ENCODE data around the gene GPBP1.
"Not testable (repeated sequence)": the region's sequence is repeated elsewhere in the genome, so short reads cannot be mapped to it uniquely, and the experiment has no call there.

GPBP1 gene

GRCh38 chr5:57177479-57178156 lies 3.8 kb downstream of the GPBP1 start:
- no peak for DNase-seq

- DNase-seq, result not testable (repeated sequence)
Measured at GRCh38 chr5:57178238-57178637, 4.4 kb downstream of the GPBP1 start.

- DNase-seq, result no peak
Measured at GRCh38 chr5:57179262-57180200, 5.7 kb downstream of the GPBP1 start.

GRCh38 chr5:57181154-57181553 lies 7.3 kb downstream of the GPBP1 start:
- no peak for DNase-seq

- DNase-seq, result no peak
Measured at GRCh38 chr5:57184322-57184721, 10.5 kb downstream of the GPBP1 start.

DNA sequence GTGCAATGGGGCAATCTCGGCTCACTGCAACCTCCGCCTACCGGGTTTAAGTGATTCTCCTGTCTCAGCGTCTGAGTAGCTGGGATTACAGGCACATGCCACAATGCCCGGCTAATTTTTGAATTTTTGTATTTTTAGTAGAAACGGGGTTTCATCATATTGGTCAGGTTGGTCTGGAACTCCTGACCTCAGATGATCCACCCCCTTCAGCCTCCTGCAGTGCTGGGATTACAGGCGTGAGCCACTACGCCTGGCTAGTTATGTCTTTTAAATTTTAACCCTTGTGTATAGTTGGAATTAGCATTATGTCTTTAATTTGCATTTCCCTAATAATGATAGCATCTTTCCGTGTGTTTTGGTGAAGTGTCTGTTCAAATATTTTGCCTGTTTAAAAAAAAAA lies 11.5 kb downstream of the GPBP1 start:
- no peak for DNase-seq

GRCh38 chr5:57186194-57186593 lies 12.3 kb downstream of the GPBP1 start:
- no peak for DNase-seq

DNA sequence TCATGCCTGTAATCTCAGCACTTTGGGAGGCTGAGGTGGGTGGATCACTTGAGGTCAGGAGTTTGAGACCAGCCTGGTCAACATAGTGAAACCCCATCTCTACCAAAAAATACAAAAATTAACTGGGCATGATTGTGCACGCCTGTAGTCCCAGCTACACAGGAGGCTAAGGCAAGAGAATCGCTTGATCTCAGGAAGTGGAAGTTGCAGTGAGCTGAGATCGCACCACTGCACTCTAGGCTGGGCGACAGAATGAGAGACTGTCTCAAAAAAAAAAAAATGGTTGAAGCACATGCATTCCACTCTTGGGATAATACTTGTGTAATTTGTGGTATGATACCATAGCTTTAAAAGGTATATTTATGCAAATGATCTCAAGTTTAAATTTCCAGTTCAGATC lies 14.1 kb downstream of the GPBP1 start:
- DNase-seq, result not testable (repeated sequence)

DNA sequence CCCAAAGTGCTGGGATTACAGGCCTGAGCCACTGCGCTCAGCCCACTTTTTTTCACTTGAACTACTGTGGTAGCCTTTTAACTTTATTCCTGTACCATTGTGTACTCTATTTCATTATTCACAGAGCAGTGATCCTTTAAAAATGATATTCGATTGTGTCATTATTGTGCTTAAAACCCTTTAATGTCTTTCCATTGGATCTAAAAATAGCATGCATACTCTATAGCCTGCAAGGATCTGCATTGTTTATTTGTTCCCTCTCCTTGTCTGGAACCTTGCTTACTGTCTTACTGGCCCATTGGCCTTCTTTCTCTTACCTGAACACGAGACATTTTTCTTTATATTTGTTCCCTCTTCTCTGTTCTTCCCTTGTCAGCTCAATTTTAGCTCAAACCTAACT lies 15.7 kb downstream of the GPBP1 start:
- no peak for DNase-seq

- DNase-seq, result no peak
Measured at GRCh38 chr5:57190593-57190992, 16.7 kb downstream of the GPBP1 start.

DNA sequence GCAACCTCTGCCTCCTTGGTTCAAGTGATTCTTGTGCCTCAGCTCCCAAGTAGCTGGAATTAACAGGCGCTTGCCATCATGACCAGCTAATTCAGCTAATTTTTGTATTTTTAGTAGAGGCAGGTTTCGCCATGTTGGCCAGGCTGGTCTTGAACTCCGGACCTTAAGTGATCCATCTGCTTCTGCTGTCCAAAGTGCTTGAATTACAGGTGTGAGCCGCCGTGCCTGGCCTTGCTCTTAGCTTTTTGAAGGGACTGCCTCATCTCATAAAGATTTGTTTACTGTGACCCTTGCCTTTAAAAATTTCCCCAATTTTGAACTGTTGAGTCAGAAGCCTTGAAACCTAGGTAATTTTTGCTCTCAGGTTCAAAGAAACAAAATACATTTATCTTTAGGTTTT lies 17.3 kb downstream of the GPBP1 start:
- no peak for DNase-seq

- DNase-seq, result no peak
Measured at GRCh38 chr5:57191986-57192385, 18.1 kb downstream of the GPBP1 start.

- not testable (repeated sequence) for DNase-seq
Measured at GRCh38 chr5:57192832-57193231, 19.0 kb downstream of the GPBP1 start.

- DNase-seq, result no peak
Measured at GRCh38 chr5:57193757-57194413, 20.0 kb downstream of the GPBP1 start.

GRCh38 chr5:57194653-57195052 lies 20.8 kb downstream of the GPBP1 start:
- no peak for DNase-seq

- DNase-seq, result no peak
Measured at GRCh38 chr5:57195060-57195459, 21.2 kb downstream of the GPBP1 start.

DNA sequence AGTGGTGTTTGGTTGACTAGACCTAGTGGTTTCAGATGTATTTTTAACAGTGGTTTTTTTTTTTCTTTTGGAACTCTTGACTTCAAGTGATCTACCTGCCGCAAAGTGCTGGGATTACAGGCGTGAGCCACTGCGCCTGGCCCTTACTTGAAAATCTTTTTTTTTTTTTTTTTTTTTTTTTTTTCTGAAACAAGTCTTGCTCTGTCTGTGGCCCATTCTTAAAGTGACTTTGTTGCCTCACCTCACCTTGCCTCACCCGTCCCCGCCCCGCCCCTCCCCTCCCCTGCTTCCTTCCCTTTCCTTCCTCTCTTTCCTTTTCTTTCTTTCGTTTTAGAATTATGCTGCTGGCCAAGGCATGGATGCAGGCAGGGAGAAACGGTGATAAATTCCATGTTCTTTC lies 26.0 kb downstream of the GPBP1 start:
- DNase-seq, result no peak

GRCh38 chr5:57202811-57203210 lies 29.0 kb downstream of the GPBP1 start:
- DNase-seq, result no peak

DNA sequence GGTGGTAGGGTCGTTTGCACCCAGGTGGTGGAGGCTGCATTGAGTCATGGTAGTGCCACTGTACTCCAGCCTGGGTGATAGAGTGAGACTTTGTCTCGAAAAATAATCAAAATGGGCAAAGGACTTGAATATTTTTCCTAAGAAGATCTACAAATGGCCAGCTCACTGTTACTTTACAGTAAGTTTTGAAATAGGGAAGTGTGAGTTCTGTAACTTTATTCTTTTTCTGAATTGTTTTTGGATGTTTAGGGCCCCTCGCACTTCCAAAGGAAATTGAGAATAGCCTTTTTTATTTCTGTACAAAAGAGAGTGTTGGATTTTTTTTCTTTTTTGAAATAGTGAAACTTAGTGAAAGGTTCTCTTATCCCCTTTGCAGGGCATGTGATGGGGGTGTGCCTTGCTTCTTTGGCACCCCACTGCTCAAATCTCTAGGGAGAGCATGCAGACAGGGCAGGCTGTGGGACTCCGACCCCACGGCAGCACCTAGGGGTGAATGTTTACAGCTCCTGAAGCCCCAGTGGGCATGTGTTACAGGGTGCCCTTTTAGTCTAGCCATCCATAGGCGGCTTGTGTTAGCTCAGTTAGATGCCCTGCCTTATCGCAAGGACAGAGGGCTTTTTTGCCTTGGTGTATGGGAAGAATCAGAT lies 33.3 kb downstream of the GPBP1 start:
- DNase-seq, result no peak

- DNase-seq, result no peak
Measured at GRCh38 chr5:57207681-57208080, 33.8 kb downstream of the GPBP1 start.

DNA sequence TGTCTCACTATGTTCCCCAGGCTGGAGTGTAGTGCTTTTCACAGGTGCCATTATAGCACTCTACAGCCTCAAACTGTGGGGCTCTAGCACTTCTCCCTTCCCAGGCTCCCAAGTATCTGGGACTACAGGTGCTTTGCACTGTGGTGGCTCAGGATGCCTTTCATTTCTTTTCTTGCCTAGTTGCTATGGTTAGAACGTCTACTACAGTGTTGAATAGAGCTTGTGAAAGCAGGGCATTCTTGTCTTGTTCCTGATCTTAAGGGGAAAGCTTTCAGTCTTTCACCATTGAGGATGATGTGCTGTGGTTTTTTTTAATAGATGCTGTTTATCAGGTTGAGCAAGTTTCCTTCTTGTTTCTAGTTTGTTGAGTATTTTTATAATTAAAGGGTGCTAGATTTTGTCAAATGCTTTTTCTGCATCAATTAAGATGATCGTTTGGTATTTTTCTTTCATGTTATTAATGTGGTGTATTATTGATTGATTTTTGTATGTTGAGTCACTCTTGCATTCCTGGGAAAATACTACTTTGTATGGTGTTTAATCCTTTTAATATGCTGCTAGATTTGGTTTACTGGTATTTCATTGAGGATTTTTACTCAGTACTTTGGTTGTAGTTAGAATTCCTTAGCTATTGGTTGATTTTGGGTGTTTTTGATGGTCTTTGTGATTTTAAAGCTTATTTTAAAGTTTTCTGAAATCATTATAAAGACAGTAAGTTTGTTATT lies 35.6 kb downstream of the GPBP1 start:
- DNase-seq, result no peak

DNA sequence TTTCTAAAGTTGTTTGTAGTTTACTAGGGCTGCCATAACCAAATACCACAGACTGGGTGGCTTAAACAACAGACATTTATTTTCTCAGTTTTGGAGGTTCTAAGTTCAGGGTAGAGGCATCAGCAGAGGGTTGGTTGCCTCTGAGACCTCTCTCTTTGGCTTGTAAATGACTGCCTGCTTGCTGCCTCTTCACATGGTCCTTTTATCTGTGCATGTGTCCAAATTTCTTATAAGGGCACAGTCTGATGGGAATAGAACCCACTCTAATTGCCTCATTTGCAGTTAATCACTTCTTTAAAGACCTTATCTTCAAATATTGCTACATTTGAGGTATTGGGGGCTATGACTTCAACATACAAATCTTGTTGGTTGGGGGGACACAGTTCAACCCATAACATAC lies 36.8 kb downstream of the GPBP1 start:
- DNase-seq, result no peak

DNA sequence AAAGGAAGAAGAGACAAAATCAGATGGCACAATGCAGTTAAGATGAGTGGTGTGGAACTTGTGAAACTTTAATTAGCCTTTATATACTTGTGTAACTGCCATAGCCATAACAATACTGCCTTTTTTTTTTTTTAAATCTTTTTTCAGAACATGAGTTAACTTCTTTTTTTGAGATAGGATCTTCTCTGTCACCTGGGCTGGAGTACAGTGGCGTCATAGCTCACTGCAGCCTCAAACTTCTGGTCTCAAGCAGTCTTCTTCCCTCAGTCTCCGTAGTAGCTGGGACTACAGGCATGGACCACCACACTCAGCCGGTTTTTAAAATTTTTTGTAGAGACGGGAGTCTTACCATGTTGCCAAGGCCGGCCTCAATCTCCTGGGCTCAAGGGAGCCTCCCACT lies 37.2 kb downstream of the GPBP1 start:
- DNase-seq, result no peak
